ENCODE measurements around the gene ST6GALNAC3.

ST6GALNAC3 gene

DNA sequence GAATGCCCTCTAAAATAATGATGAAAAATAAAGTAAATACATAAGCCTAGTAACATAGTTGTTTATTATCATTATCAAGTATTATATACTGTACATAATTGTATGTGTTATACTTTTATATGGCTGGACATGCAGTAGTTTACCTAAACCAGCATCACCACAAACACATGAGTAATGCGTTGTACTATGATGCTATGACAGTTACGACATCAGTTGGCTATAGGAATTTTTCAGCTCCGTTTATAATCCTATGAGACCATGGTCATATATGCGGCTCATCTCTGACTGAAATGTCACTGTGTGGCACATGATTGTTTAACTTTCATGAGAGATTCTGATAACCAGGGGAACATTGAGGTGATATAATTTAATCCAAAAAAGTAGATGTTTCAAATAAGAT, 352.1 kb downstream of the ST6GALNAC3 start (continued):
- no peak for TF ChIP-seq ZNF473 (tag by site-specific recombination; IDR thresholded peaks at IDR 0.05)
- TF ChIP-seq ZNF785 (tag by site-specific recombination; IDR thresholded peaks at IDR 0.05): no peak
- TF ChIP-seq ZNF354C (tag by site-specific recombination; IDR thresholded peaks at IDR 0.05; ENCODE audit: borderline replicate concordance, low read depth): no peak
- TF ChIP-seq ZNF704 (tag by site-specific recombination; IDR thresholded peaks at IDR 0.05): no peak
- no peak for TF ChIP-seq ZNF747 (tag by site-specific recombination; IDR thresholded peaks at IDR 0.05)
- no peak for TF ChIP-seq HOXC10 (CRISPR knock-in tag; IDR thresholded peaks at IDR 0.05)

DNA sequence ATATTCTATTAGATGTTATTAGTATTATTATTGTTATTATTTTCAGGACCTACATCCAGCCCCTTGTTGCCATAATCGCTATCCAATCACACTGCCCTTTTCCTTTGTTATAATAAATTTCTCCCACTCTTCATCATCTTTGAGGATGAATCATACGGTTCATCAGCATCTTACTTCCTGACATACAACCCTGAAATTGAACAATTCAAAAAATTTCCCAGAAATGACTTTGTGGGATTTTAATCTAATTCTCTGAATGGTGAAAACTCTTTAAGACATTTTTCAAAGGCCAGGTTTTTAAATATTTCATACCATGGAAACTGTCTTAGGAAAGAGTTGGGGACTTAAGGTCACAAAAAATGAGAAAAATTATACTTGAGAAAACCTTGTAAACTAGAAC, 353.5 kb downstream of the ST6GALNAC3 start:
- Histone ChIP-seq H3K4me3 (ENCODE audit: low read depth, low read length) (no peak overlapping the region), H3K4me1 (ENCODE audit: control insufficient read depth, insufficient read depth, low read length) (no peaks in the 10 kb centered on the region; the same call in 1 of the 2 replicates), H3K27ac (ENCODE audit: extremely low read depth, low read depth, low read length) (no peak overlapping the region), H3K9me3 (ENCODE audit: control insufficient read depth, insufficient read depth, low read depth, low read length) (no peaks in the 10 kb centered on the region), H3K36me3 (ENCODE audit: control insufficient read depth in 2 of 2, insufficient read depth in 1 of 2, low read length in 2 of 2) (no peaks in the 10 kb centered on the region)
- POLR2A ChIA-PET: no interaction called here
- TF ChIP-seq GFI1B (tag by site-specific recombination; IDR thresholded peaks at IDR 0.05) (no peak), BCL11B (tag by site-specific recombination; IDR thresholded peaks at IDR 0.05; ENCODE audit: low read depth) (no peak)
- CTCF ChIA-PET: no interaction called here

- POLR2A ChIA-PET: no interaction called here
These were observed 356.0 kb downstream of the ST6GALNAC3 start for GRCh38 chr1:76430531-76430930.

GRCh38 chr1:76433526-76433925, 359.0 kb downstream of the ST6GALNAC3 start:
- Histone ChIP-seq H3K9me3 (ENCODE audit: control insufficient read depth, insufficient read depth, low read depth, low read length) (no peaks in the 10 kb centered on the region), H3K36me3 (ENCODE audit: control insufficient read depth in 2 of 2, insufficient read depth in 1 of 2, low read length in 2 of 2) (no peaks in the 10 kb centered on the region), H3K27ac (ENCODE audit: extremely low read depth, low read depth, low read length) (no peak overlapping the region), H3K4me3 (ENCODE audit: low read depth, low read length) (no peak overlapping the region), H3K4me1 (ENCODE audit: control insufficient read depth, insufficient read depth, low read length) (no peaks in the 10 kb centered on the region; the same call in 1 of the 2 replicates)
- CTCF ChIA-PET: interaction anchor here (0.8 kb wide), 1 partner anchor 440 kb away, joined by 3 read pairs; no protein-coding TSS in a partner anchor
- TF ChIP-seq ZNF658 (tag by site-specific recombination; IDR thresholded peaks at IDR 0.05): no peak
- TF ChIP-seq ZNF585B (tag by site-specific recombination; IDR thresholded peaks at IDR 0.05): no peak
- no peak for TF ChIP-seq ZNF747 (tag by site-specific recombination; IDR thresholded peaks at IDR 0.05)
- TF ChIP-seq ZNF302 (tag by site-specific recombination; IDR thresholded peaks at IDR 0.05; ENCODE audit: low read depth): no peak
- TF ChIP-seq ZNF501 (tag by site-specific recombination; IDR thresholded peaks at IDR 0.05): no peak
- no peak for TF ChIP-seq GLI2 (tag by site-specific recombination; IDR thresholded peaks at IDR 0.05; ENCODE audit: borderline replicate concordance, low read depth)
- POLR2A ChIA-PET: no interaction called here

More at GRCh38 chr1:76430531-76430930, 356.0 kb downstream of the ST6GALNAC3 start:
- Histone ChIP-seq H3K9me3 (ENCODE audit: control insufficient read depth, insufficient read depth, low read depth, low read length) (no peaks in the 10 kb centered on the region), H3K27ac (ENCODE audit: extremely low read depth, low read depth, low read length) (no peak overlapping the region), H3K4me1 (ENCODE audit: control insufficient read depth, insufficient read depth, low read length) (no peaks in the 10 kb centered on the region; the same call in 1 of the 2 replicates), H3K36me3 (ENCODE audit: control insufficient read depth in 2 of 2, insufficient read depth in 1 of 2, low read length in 2 of 2) (no peaks in the 10 kb centered on the region), H3K4me3 (ENCODE audit: low read depth, low read length) (no peak overlapping the region)
- CTCF ChIA-PET: interaction anchor here (0.6 kb wide), 1 partner anchor 1902 kb away, joined by 5 read pairs; no protein-coding TSS in a partner anchor
- TF ChIP-seq ZNF747 (tag by site-specific recombination; IDR thresholded peaks at IDR 0.05): no peak
- TF ChIP-seq ZBTB17 (tag by site-specific recombination; IDR thresholded peaks at IDR 0.05): no peak

DNA sequence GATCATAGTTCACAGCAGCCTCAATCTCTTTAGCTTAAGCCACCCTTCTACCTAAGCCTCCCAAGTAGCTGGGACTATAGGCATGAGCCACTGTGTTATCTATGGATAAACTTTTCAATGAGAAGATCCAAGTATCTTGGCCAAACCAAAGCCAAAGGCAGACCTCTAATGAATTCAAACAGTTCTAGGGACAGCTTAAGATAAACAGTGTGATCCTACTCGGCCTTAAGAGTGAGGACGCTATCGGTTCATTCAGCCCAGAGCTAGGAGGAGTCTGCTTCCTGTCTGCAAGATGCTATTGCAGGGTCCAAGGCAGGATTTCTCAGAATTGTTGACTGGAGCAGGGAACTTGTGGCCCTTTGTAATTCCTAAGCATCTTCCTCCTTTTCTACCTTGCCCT, 368.7 kb downstream of the ST6GALNAC3 start:
- no peaks in the 10 kb centered on the region for H3K9me3 ChIP-seq (ENCODE audit: control insufficient read depth, insufficient read depth, low read depth, low read length)
- CTCF ChIA-PET: no interaction called here
- no peak overlapping the region for H3K4me3 ChIP-seq (ENCODE audit: low read depth, low read length)
- no peaks in the 10 kb centered on the region for H3K4me1 ChIP-seq (ENCODE audit: control insufficient read depth, insufficient read depth, low read length)
- H3K27ac ChIP-seq (ENCODE audit: extremely low read depth, low read depth, low read length): no peak overlapping the region
- POLR2A ChIA-PET: no interaction called here
- no peaks in the 10 kb centered on the region for H3K36me3 ChIP-seq (ENCODE audit: control insufficient read depth in 2 of 2, insufficient read depth in 1 of 2, low read length in 2 of 2)
- TF ChIP-seq ZNF654 (tag by site-specific recombination; IDR thresholded peaks at IDR 0.05; ENCODE audit: low read depth) (no peak), ZBTB44 (tag by site-specific recombination; IDR thresholded peaks at IDR 0.05) (no peak), ZSCAN5A (tag by site-specific recombination; IDR thresholded peaks at IDR 0.05) (no peak), ZNF692 (tag by site-specific recombination; IDR thresholded peaks at IDR 0.05) (no peak), ZNF394 (tag by site-specific recombination; IDR thresholded peaks at IDR 0.05; ENCODE audit: borderline replicate concordance) (no peak), ZSCAN30 (tag by site-specific recombination; IDR thresholded peaks at IDR 0.05) (no peak), ZBTB1 (tag by site-specific recombination; IDR thresholded peaks at IDR 0.05) (no peak), ZNF324 (tag by site-specific recombination; IDR thresholded peaks at IDR 0.05) (no peak), ZNF174 (tag by site-specific recombination; IDR thresholded peaks at IDR 0.05) (no peak)

All from HEK293 (cell line).